ENCODE measurements around the gene ITK.

The ITK gene

DNA sequence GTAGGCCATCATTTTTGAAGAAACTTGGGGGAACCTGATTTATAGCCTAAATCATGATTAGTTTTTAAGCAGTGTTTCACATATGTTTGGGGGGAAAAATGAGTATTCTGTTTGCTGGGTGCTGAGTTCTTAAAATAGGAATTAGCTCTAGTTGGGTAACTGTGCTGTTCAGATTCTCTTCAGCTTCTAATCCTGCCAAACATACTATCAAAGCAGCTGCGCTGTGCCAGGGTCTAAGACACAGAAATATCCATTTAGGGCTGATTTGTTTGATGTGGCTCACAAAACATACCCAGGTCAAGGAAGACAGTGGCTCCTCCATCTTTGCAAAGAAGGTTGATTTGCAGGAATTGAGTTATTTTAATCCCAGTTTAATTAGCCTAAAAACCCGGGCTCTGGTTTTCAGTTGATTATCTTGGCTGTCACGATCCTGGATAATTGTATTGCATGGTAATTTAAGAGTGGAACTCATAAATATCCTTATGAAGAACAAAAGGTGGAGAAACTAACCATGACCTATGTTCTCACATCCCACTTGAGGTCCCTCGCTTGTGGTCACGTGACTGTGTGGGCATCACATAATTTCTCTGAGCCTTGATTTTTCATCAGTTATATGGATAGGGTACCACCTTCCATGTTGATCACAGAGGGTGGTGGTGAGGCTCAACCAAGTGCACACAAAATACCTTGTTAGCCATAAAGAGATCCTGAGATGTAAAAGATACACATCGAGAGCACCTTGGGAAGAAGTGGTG lies 104.0 kb downstream of the ITK start:
- DNase-seq = no peak

GRCh38 chr5:157285310-157286035 lies 104.8 kb downstream of the ITK start:
- DNase-seq = no peak

DNA sequence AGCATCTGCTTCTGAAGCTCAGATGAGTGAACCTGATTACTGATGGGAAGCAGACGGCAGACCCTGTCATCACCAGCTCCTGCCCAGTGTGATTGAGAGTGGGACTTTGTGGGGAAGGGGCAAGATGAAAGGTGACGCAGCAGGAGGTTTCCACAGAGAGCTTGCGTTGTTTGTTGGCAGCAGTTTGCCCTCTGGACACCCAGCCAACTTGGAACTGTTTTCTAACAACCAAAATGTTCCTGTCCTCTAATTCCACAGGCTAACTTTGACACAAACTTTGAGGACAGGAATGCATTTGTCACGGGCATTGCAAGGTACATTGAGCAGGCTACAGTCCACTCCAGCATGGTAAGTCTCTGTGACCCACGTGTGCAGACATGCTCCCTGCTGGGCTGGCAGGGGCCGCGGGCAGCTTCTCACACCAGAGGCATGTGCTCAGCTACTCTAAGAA lies 106.1 kb downstream of the ITK start:
- DNase-seq = no peak

DNA sequence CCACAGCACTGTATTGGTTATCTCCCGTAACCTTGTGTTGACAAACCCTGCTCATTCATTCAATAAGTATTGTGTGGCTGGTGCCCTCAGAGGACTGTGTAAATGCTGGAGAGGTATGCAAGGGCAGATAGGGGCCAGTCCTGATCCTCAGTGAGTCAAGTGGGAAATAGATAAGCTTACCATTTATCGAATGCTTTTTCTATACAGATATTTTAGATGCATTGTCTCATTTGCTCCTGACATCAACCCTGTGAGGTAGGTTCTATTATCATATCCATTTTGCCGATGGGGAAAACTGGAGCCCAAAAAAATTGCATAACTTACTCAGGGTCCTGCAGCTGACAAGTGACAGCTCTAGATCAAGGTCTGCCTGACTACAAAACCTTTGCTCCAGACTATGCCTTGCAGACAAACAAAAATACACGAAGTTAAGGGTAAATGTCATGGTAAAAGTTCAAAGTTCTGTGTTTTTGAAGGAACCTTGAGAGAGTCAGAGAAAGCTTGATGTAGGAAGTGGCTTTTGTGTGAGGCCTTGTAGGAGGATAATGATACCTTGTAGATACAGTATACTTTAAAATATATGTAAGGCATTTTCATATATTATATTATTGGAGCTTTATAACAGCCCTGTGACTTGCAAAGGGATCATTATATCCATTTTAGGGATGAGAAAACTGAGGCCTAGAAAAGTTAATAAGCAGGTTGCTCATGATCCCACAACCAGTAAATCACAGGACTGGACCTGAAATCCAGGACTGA lies 107.9 kb downstream of the ITK start:
- no peak for DNase-seq

- DNase-seq = no peak
Measured at GRCh38 chr5:157289164-157289819, 108.7 kb downstream of the ITK start.

- no peak for DNase-seq
Measured at GRCh38 chr5:157290156-157290980, 109.7 kb downstream of the ITK start.

GRCh38 chr5:157290981-157291711 lies 110.5 kb downstream of the ITK start:
- no peak for DNase-seq

DNA sequence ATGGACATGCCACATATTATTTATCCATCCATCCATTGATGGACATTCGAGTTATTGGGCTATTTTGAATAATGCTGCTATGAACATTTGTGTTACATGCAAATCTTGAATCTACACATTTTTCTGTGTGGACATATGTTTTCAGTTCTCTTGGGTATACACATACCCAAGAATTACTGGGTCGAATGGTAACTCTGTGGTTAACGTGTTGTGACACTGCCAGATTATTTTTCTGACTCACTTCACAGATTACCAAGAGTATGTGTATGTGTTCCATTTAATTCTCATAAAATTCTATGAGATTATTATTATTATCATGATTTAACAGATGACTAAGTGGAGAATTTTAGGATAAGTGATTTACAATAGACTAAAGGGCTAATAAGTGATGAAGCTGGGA lies 112.0 kb downstream of the ITK start:
- DNase-seq = no peak

GRCh38 chr5:157294407-157295091 lies 113.9 kb downstream of the ITK start:
- DNase-seq = no peak

DNA sequence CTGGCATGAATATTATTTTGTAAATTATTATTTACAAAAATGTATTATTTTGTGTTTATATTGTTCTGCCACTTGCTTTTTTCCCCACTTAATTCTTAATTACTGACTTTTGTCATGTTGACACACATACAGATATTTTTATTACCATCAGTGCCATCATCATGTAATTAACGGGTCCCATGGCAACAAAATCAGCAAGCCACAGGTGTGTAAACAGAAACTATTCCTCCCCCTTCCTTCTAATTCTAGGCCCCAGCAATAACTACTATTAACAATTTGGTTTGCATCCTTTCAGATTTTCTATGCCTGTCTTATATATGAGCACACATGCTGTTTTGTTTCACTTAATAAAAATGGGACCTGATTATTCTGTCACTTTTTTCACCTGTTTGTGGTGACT lies 114.6 kb downstream of the ITK start:
- DNase-seq = no peak

DNA sequence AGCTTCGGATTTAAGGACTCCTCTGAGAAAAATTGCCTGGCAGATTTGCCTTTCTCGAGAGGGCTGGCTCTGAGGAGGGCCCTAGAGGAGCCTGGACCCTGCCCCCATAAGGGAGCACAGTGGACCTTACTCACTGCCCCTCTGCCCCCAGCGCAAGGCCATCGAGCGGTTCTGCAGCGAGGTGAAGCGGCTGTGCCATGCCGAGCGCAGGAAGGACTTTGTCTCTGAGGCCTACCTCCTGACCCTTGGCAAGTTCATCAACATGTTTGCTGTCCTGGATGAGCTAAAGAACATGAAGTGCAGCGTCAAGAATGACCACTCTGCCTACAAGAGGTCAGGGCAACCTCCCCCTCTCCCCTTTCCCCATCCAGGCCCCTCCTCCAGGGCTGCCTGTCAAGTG lies 119.9 kb downstream of the ITK start:
- no peak for DNase-seq

DNA sequence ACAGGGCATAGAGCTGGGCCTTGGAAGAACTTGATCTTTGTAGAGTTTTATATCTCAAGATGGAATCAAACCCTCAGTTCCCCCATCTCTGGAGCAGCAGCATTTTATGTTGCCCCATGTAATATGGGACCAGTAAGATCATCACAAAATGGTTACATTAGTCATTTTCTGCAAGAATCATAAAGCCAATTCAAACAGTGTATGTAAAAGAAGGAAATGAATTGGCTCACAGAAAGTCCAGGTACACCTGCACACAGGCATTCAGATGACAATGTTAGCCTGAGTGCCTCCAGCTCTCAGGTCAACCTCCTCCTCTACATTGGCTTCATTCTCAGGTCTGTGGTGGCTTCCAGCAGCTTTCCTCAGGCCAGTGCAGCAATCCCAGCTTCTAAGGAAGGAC lies 120.4 kb downstream of the ITK start:
- DNase-seq = no peak

DNA sequence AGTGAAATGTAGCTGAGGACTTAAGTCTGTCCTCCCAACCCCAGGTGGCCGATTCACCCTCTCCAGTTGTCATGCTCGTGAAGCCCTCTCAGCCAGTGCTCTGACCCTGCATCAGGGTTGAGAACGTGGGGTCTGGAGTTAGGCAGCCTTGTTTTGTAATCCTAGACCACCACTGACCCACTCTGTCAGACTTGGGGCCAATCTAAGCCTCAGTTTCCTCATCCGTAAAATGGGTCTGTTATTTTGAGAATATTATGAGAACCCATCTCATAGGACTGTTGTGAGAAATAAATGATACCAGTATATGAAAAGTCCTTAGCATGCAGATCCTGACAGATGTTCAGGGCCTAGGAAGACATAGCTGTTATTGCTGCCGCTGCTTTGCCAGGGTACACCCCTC lies 122.4 kb downstream of the ITK start:
- DNase-seq = no peak

DNA sequence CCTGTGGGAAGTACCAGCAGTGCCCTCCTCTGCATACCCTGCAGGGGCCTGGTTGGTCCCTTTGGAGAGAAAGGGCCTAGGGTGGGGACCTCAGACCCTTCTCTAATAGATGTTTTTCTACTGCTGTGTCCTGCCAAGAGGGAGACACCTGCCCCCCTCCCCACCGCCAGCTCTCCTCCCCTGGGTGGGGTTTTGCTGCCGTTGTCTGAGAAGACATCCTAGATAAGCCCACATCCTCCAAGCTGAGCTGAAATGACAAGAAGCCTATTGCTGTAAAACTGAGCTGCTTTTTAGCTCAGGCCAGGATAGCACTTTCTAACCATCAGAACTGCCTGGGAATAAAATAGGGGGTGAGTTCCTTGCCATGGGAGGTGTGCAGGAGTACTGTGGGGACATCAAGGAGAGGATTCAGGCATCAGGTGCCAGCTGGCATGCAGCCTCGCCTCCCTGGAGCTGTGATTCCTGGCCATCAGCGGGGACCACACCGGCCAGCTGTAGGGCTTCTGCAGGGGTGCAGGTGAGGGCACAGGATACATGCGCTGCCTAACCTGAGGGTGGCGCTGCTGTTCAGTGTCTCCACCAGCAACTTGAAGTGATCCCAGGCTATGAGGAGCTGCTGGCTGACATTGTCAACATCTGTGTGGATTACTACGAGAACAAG lies 123.2 kb downstream of the ITK start:
- DNase-seq = no peak
